Esophagus squamous epithelium (tissue), 4 donors: ENCODE measurements around the gene DXO.

ENCODE experiments used
- POLR2A ChIP-seq, 4 donors: fragments of 450-650 bp; IDR thresholded peaks; one replicate each; pipeline ENCODE4 v1.6.1; 2017; ENCODE audit warnings: antibody characterized with exemption in 4 of 4, mild to moderate bottlenecking in 4 of 4, moderate library complexity in 3 of 4
- TF ChIP-seq, protein P1 (sequence below), 6 experiments: fragments of 450-650 bp in 4 of 6; fragments of 200-600 bp in 2 of 6; sonication (generic) in 2 of 6; IDR thresholded peaks; one replicate each; pipeline ENCODE4 v1.5.1; 2016 to 2019; ENCODE audit warnings: antibody characterized with exemption in 6 of 6, mild to moderate bottlenecking in 4 of 6, moderate library complexity in 4 of 6

DNA sequence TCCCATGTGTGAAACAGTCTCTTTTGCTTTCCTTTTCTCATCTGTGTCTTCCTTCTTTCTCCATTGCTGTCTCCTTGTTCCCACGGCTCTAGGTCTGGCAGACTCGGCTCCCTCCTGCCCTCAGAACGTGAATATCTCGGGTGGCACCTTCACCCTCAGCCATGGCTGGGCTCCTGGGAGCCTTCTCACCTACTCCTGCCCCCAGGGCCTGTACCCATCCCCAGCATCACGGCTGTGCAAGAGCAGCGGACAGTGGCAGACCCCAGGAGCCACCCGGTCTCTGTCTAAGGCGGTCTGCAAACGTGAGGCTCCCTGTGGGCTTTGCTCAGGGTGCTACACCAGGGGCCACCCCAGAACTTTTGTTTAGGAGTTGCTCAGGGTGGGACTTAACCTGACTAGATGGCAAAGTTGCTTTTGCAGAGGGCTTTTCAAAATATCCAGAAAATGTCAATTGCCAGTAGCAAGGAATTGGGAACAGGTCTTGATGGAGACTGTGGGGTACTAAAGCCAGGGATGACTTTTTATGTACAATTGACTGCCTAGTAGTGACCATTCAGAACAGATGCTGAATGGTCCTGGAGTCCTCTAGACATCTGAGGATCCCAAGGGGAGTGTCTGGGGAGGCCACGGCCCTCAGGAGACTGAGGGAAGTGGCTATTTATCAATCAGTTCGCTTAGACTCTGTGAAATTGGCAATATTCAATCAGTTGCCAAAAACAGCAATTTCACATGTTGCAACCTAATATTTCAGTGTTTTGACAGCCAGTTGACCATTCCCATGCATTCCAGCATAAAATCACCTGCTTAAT is 43.9 kb downstream of the DXO start:
- no peak for TF ChIP-seq POLR2A (IDR thresholded peaks at IDR 0.05)
- TF ChIP-seq, protein P1, sequence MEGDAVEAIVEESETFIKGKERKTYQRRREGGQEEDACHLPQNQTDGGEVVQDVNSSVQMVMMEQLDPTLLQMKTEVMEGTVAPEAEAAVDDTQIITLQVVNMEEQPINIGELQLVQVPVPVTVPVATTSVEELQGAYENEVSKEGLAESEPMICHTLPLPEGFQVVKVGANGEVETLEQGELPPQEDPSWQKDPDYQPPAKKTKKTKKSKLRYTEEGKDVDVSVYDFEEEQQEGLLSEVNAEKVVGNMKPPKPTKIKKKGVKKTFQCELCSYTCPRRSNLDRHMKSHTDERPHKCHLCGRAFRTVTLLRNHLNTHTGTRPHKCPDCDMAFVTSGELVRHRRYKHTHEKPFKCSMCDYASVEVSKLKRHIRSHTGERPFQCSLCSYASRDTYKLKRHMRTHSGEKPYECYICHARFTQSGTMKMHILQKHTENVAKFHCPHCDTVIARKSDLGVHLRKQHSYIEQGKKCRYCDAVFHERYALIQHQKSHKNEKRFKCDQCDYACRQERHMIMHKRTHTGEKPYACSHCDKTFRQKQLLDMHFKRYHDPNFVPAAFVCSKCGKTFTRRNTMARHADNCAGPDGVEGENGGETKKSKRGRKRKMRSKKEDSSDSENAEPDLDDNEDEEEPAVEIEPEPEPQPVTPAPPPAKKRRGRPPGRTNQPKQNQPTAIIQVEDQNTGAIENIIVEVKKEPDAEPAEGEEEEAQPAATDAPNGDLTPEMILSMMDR (IDR thresholded peaks at IDR 0.05), result no peak
